ENCODE results near the gene PHRF1. TPM values are rescaled to one million over a fixed set of nuclear protein-coding genes. Genes with fewer than 3 reads are reported as not detected.
A peak's percentile ranks its signal among the peaks of the same experiment; 100 is the strongest.

Gene PHRF1
- total RNA-seq, 4 donors from 2014 or later = 5.0 to 45.8 (median 24.1) TPM

GRCh38 chr11:567011-567628 lies 9.2 kb upstream of the PHRF1 start:
- Histone ChIP-seq H3K4me1 (peaks cover 0 to 7% of the 10 kb centered on the region in 2 donors), H3K36me3 (no peaks in the 10 kb centered on the region), H3K4me3 (no peak overlapping the region), H3K27me3 (no peaks in the 10 kb centered on the region), H3K27ac (peak overlapping the region in 1 of 2 donors; percentile 85), H3K9me3 (no peaks in the 10 kb centered on the region)
- TF ChIP-seq CTCF (IDR thresholded peaks at IDR 0.05) = no peak
- no peak for TF ChIP-seq POLR2A (IDR thresholded peaks at IDR 0.05)
- intact Hi-C loops (cut with DNase I; ENCODE audit: low total_unique reads) = no loop called here
- peak in 1 of 2 donors; percentile 15 for DNase-seq

GRCh38 chr11:567629-568292 lies 8.5 kb upstream of the PHRF1 start:
- no peaks in the 10 kb centered on the region for H3K36me3 ChIP-seq
- peaks cover 0 to 9% of the 10 kb centered on the region in 2 donors for H3K4me1 ChIP-seq
- TF ChIP-seq CTCF (IDR thresholded peaks at IDR 0.05) (no peak), POLR2A (IDR thresholded peaks at IDR 0.05) (no peak)
- H3K27me3 ChIP-seq = no peaks in the 10 kb centered on the region
- H3K9me3 ChIP-seq = no peaks in the 10 kb centered on the region
- DNase-seq = peak in 1 of 2 donors; percentile 29
- intact Hi-C loops (cut with DNase I; ENCODE audit: low total_unique reads) = no loop called here
- peak overlapping the region; percentile 49 to 85 for H3K27ac ChIP-seq
- peak overlapping the region; percentile 49 to 52 for H3K4me3 ChIP-seq

GRCh38 chr11:568306-569157 lies 7.7 kb upstream of the PHRF1 start:
- Histone ChIP-seq H3K4me3 (peak overlapping the region; percentile 49 to 52), H3K9me3 (no peaks in the 10 kb centered on the region), H3K4me1 (peaks cover 4 to 12% of the 10 kb centered on the region in 2 donors), H3K36me3 (no peaks in the 10 kb centered on the region), H3K27ac (peak overlapping the region; percentile 49 to 85), H3K27me3 (no peaks in the 10 kb centered on the region)
- DNase-seq = peak; percentile 90 to 91
- TF ChIP-seq CTCF (IDR thresholded peaks at IDR 0.05) = peak in 1 of 4 experiments; percentile 6
- TF ChIP-seq POLR2A (IDR thresholded peaks at IDR 0.05) = peak in 1 of 2 donors; percentile 56
- intact Hi-C loops (cut with DNase I; ENCODE audit: low total_unique reads) = no loop called here

- intact Hi-C loops (cut with DNase I; ENCODE audit: low total_unique reads) = no loop called here
- TF ChIP-seq POLR2A (IDR thresholded peaks at IDR 0.05) = no peak
- TF ChIP-seq CTCF (IDR thresholded peaks at IDR 0.05) = no peak
- H3K4me1 ChIP-seq = peaks cover 4 to 12% of the 10 kb centered on the region in 2 donors
- no peaks in the 10 kb centered on the region for H3K27me3 ChIP-seq
- H3K9me3 ChIP-seq = no peaks in the 10 kb centered on the region
- no peak for DNase-seq
- no peaks in the 10 kb centered on the region for H3K36me3 ChIP-seq
- H3K4me3 ChIP-seq = peak overlapping the region; percentile 49 to 52
- H3K27ac ChIP-seq = peak overlapping the region; percentile 49 to 77
Measured at GRCh38 chr11:569158-569885, 6.9 kb upstream of the PHRF1 start.
